Loucy (cell line): Measurements from ENCODE around the gene PPIG.
A peak's percentile ranks its signal among the peaks of the same experiment; 100 is the strongest.
"Not testable (repeated sequence)": the region's sequence is repeated elsewhere in the genome, so short reads cannot be mapped to it uniquely, and the experiment has no call there.

Source experiments
- H2AFZ ChIP-seq: fragments of 200-600 bp; sonication (generic); 2 replicates; pipeline ENCODE4 v1.6.0; 2016; ENCODE audit warnings: antibody characterized with exemption, mild to moderate bottlenecking, low read length, moderate library complexity
- H3F3A ChIP-seq: fragments of 200-600 bp; 2 replicates; pipeline ENCODE4 v1.6.0; 2016; ENCODE audit warnings: antibody characterized with exemption, low read depth, mild to moderate bottlenecking
- H3K27me3 ChIP-seq: fragments of 200-600 bp; sonication (generic); 2 replicates; pipeline ENCODE4 v1.6.1; 2014; ENCODE audit warnings: low read length, mild to moderate bottlenecking; ENCODE audit not compliant: insufficient read depth, poor library complexity, severe bottlenecking
- H3K36me3 ChIP-seq: fragments of 200-600 bp; sonication (generic); 2 replicates; pipeline ENCODE4 v1.6.1; 2016; ENCODE audit warnings: low read length; ENCODE audit not compliant: insufficient read depth
- H3K4me1 ChIP-seq: fragments of 200-600 bp; sonication (generic); 2 replicates; pipeline ENCODE4 v1.5.1; 2014; ENCODE audit warnings: low read length, mild to moderate bottlenecking; ENCODE audit not compliant: insufficient read depth, poor library complexity, severe bottlenecking
- H3K4me2 ChIP-seq: fragments of 200-600 bp; sonication (generic); 2 replicates; pipeline ENCODE4 v1.6.0; 2014; ENCODE audit warnings: antibody characterized with exemption, low read length, low read depth, mild to moderate bottlenecking; ENCODE audit not compliant: poor library complexity, severe bottlenecking
- H3K4me3 ChIP-seq: fragments of 200-600 bp; sonication (generic); 2 replicates; pipeline ENCODE4 v1.5.1; 2014; ENCODE audit warnings: low read length, mild to moderate bottlenecking, mixed read lengths; ENCODE audit not compliant: poor library complexity, severe bottlenecking
- H3K79me2 ChIP-seq: fragments of 200-600 bp; sonication (generic); 2 replicates; pipeline ENCODE4 v1.6.1; 2014; ENCODE audit warnings: low read length; ENCODE audit not compliant: insufficient read depth
- H3K9ac ChIP-seq: fragments of 200-600 bp; sonication (generic); 2 replicates; pipeline ENCODE4 v1.6.0; 2014; ENCODE audit warnings: mild to moderate bottlenecking, low read depth, low read length, moderate library complexity; ENCODE audit not compliant: poor library complexity, severe bottlenecking
- H3K9me2 ChIP-seq: fragments of 200-600 bp; sonication (generic); replicated peaks from 2 replicates; pipeline ENCODE4 v1.6.1; 2016; ENCODE audit warnings: low read depth, low read length, mixed read lengths
- H3K9me3 ChIP-seq: fragments of 200-600 bp; sonication (generic); 2 replicates; pipeline ENCODE4 v1.6.1; 2014; ENCODE audit warnings: mild to moderate bottlenecking, antibody characterized with exemption, low read length, low read depth; ENCODE audit not compliant: insufficient read depth
- H4K20me1 ChIP-seq: fragments of 200-600 bp; sonication (generic); 2 replicates; pipeline ENCODE4 v1.6.0; 2014; ENCODE audit warnings: antibody characterized with exemption, low read length, mild to moderate bottlenecking; ENCODE audit not compliant: insufficient read depth, poor library complexity, severe bottlenecking
- EZH2phosphoT487 ChIP-seq: fragments of 200-600 bp; IDR thresholded peaks from 2 replicates; pipeline ENCODE4 v1.6.1; 2018; ENCODE audit warnings: antibody characterized with exemption, mild to moderate bottlenecking, moderate library complexity, borderline replicate concordance
- TF ChIP-seq, protein P1 (sequence below): fragments of 200-600 bp; sonication (generic); conservative IDR thresholded peaks from 2 replicates; pipeline ENCODE4 v1.5.1; 2014; ENCODE audit warnings: mild to moderate bottlenecking, antibody characterized with exemption, low read length

PPIG gene

DNA sequence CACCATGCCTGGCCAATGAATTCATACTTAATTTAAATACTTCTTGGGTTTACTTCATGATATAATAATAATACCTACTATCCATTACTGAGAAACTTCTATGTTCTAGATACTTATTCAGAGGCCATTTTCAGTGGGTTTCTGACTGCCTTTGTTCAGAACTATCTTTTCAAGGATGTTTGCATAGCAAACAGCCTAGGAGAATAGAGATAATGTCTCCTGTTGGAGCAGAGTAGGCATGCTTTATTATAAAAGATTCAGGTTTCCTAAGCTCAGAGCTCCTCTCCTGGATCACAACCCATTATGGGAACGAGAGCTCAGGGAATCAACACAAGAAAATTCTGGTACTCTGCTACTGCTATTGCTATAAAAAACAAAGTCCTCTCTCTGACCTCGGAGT lies 21.6 kb upstream of the PPIG start:
- TF ChIP-seq EZH2phosphoT487 = no peak
- TF ChIP-seq, protein P1, sequence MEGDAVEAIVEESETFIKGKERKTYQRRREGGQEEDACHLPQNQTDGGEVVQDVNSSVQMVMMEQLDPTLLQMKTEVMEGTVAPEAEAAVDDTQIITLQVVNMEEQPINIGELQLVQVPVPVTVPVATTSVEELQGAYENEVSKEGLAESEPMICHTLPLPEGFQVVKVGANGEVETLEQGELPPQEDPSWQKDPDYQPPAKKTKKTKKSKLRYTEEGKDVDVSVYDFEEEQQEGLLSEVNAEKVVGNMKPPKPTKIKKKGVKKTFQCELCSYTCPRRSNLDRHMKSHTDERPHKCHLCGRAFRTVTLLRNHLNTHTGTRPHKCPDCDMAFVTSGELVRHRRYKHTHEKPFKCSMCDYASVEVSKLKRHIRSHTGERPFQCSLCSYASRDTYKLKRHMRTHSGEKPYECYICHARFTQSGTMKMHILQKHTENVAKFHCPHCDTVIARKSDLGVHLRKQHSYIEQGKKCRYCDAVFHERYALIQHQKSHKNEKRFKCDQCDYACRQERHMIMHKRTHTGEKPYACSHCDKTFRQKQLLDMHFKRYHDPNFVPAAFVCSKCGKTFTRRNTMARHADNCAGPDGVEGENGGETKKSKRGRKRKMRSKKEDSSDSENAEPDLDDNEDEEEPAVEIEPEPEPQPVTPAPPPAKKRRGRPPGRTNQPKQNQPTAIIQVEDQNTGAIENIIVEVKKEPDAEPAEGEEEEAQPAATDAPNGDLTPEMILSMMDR = no peak
- Histone ChIP-seq H3K27me3 (no peaks in the 10 kb centered on the region), H3K9me3 (no peaks in the 10 kb centered on the region), H3F3A (peaks cover 2% of the 10 kb centered on the region; the same call in 1 of the 2 replicates), H3K9ac (no peak overlapping the region), H3K79me2 (no peaks in the 10 kb centered on the region), H2AFZ (no peak overlapping the region), H4K20me1 (peaks cover 1% of the 10 kb centered on the region), H3K36me3 (no peaks in the 10 kb centered on the region), H3K4me3 (no peak overlapping the region), H3K9me2 (no peaks in the 10 kb centered on the region), H3K4me1 (no peaks in the 10 kb centered on the region), H3K4me2 (no peak overlapping the region)

GRCh38 chr2:169565686-169566085 lies 18.5 kb upstream of the PPIG start:
- Histone ChIP-seq H3K9ac (no peak overlapping the region), H3K9me2 (no peaks in the 10 kb centered on the region), H3K27me3 (no peaks in the 10 kb centered on the region), H2AFZ (no peak overlapping the region), H3K36me3 (no peaks in the 10 kb centered on the region), H3K79me2 (peaks cover 20% of the 10 kb centered on the region), H3K4me2 (no peak overlapping the region), H3K4me3 (no peak overlapping the region), H4K20me1 (peaks cover 8% of the 10 kb centered on the region), H3F3A (no peaks in the 10 kb centered on the region; the same call in 1 of the 2 replicates), H3K4me1 (peaks cover 16% of the 10 kb centered on the region), H3K9me3 (no peaks in the 10 kb centered on the region)
- TF ChIP-seq EZH2phosphoT487 = no peak
- TF ChIP-seq, protein P1 = no peak

GRCh38 chr2:169569948-169570347 lies 14.2 kb upstream of the PPIG start:
- peaks cover 46% of the 10 kb centered on the region for H3K79me2 ChIP-seq
- no peaks in the 10 kb centered on the region for H3F3A ChIP-seq
- H3K9me3 ChIP-seq = no peaks in the 10 kb centered on the region
- H3K36me3 ChIP-seq = no peaks in the 10 kb centered on the region
- peak overlapping the region; percentile 37 for H3K9ac ChIP-seq
- peak overlapping the region; percentile 88 for H3K4me3 ChIP-seq
- no peak for TF ChIP-seq EZH2phosphoT487
- TF ChIP-seq, protein P1 = no peak
- no peak overlapping the region for H2AFZ ChIP-seq
- peak overlapping the region; percentile 62 for H3K4me2 ChIP-seq
- no peaks in the 10 kb centered on the region for H3K27me3 ChIP-seq
- no peaks in the 10 kb centered on the region for H3K9me2 ChIP-seq
- peaks cover 33% of the 10 kb centered on the region for H3K4me1 ChIP-seq
- H4K20me1 ChIP-seq = peaks cover 23% of the 10 kb centered on the region

- H4K20me1 ChIP-seq = peaks cover 23% of the 10 kb centered on the region
- H3K9ac ChIP-seq = peak overlapping the region; percentile 37
- peaks cover 46% of the 10 kb centered on the region for H3K79me2 ChIP-seq
- not testable (repeated sequence) for H2AFZ ChIP-seq, H3K36me3 ChIP-seq, H3F3A ChIP-seq, H3K9me2 ChIP-seq, H3K9me3 ChIP-seq, H3K27me3 ChIP-seq
- peak overlapping the region; percentile 88 for H3K4me3 ChIP-seq
- H3K4me1 ChIP-seq = peaks cover 33% of the 10 kb centered on the region
- peak overlapping the region; percentile 62 for H3K4me2 ChIP-seq
These were observed 13.4 kb upstream of the PPIG start for GRCh38 chr2:169570752-169571151.
